Neural cell (in vitro differentiated cells): ENCODE measurements around the gene KNG1.
"Not testable (repeated sequence)": the region's sequence is repeated elsewhere in the genome, so short reads cannot be mapped to it uniquely, and the experiment has no call there.

ENCODE experiments used
- EP300 ChIP-seq: fragments of 450-650 bp; conservative IDR thresholded peaks from 2 replicates; pipeline ENCODE4 v1.6.1; 2014; ENCODE audit warnings: antibody characterized with exemption, mild to moderate bottlenecking, moderate library complexity; ENCODE audit not compliant: poor library complexity, severe bottlenecking
- EZH2 ChIP-seq: fragments of 200-600, 300-800 bp; shearing (Covaris generic), sonication (generic); IDR thresholded peaks from 2 replicates; pipeline ENCODE4 v1.6.1; 2014; ENCODE audit warnings: antibody characterized with exemption, low read length, borderline replicate concordance, mild to moderate bottlenecking; ENCODE audit not compliant: insufficient read depth, poor library complexity, severe bottlenecking
- POLR2AphosphoS5 ChIP-seq: IDR thresholded peaks from 2 replicates; pipeline ENCODE4 v1.6.1; 2012
- REST ChIP-seq: IDR thresholded peaks from 2 replicates; pipeline ENCODE4 v1.6.1; 2012; ENCODE audit warnings: borderline replicate concordance
- TAF1 ChIP-seq: IDR thresholded peaks from 2 replicates; pipeline ENCODE4 v1.6.1; 2012; ENCODE audit warnings: low read depth
- TF ChIP-seq, protein P1 (sequence below): fragments of 450-650 bp; IDR thresholded peaks from 2 replicates; pipeline ENCODE4 v1.5.1; 2014; ENCODE audit warnings: antibody characterized with exemption, mild to moderate bottlenecking, moderate library complexity; ENCODE audit not compliant: poor library complexity, severe bottlenecking

GRCh38 chr3:186690304-186690703 lies 26.9 kb upstream of the KNG1 start:
- not testable (repeated sequence) for TF ChIP-seq REST, EP300, POLR2AphosphoS5, EZH2, TAF1
- TF ChIP-seq, protein P1, sequence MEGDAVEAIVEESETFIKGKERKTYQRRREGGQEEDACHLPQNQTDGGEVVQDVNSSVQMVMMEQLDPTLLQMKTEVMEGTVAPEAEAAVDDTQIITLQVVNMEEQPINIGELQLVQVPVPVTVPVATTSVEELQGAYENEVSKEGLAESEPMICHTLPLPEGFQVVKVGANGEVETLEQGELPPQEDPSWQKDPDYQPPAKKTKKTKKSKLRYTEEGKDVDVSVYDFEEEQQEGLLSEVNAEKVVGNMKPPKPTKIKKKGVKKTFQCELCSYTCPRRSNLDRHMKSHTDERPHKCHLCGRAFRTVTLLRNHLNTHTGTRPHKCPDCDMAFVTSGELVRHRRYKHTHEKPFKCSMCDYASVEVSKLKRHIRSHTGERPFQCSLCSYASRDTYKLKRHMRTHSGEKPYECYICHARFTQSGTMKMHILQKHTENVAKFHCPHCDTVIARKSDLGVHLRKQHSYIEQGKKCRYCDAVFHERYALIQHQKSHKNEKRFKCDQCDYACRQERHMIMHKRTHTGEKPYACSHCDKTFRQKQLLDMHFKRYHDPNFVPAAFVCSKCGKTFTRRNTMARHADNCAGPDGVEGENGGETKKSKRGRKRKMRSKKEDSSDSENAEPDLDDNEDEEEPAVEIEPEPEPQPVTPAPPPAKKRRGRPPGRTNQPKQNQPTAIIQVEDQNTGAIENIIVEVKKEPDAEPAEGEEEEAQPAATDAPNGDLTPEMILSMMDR = not testable (repeated sequence)
